ENCODE measurements around the gene RDH13. TPM values are rescaled to one million over a fixed set of nuclear protein-coding genes. Genes with fewer than 3 reads are reported as not detected.
A peak's percentile ranks its signal among the peaks of the same experiment; 100 is the strongest.
"Not testable (repeated sequence)": the region's sequence is repeated elsewhere in the genome, so short reads cannot be mapped to it uniquely, and the experiment has no call there.

The RDH13 gene, protein sequence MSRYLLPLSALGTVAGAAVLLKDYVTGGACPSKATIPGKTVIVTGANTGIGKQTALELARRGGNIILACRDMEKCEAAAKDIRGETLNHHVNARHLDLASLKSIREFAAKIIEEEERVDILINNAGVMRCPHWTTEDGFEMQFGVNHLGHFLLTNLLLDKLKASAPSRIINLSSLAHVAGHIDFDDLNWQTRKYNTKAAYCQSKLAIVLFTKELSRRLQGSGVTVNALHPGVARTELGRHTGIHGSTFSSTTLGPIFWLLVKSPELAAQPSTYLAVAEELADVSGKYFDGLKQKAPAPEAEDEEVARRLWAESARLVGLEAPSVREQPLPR
- total RNA-seq = 10 to 100 TPM; 50.5 to 69.3 TPM
- long read RNA-seq, transcript RDH13-223 (7 exons, 1,931 nt) = major isoform, 42 of 86 reads
- long read RNA-seq, partial matches to known transcripts = 14 of 86 reads
- long read RNA-seq, other reads (novel, unspliced or antisense) = 26 of 86 reads

- peak; percentile 97 to 99 for DNase-seq
- ATAC-seq = peak; percentile 98
Measured at GRCh38 chr19:55062735-55063491, at the start of gene RDH13. Gene RDH13, minus strand, starts transcription at chr19:55063148. Its CDS starts 116 bp downstream, at chr19:55063032.

GRCh38 chr19:55112246-55112776, 49.4 kb upstream of the RDH13 start:
- DNase-seq (no peak), ATAC-seq (no peak)
- intact Hi-C loops (cut with DNase I, micrococcal nuclease) = no loop called here

More at GRCh38 chr19:55062735-55063491, at the start of gene RDH13:
- intact Hi-C loops (cut with DNase I, micrococcal nuclease) = no loop called here

DNA sequence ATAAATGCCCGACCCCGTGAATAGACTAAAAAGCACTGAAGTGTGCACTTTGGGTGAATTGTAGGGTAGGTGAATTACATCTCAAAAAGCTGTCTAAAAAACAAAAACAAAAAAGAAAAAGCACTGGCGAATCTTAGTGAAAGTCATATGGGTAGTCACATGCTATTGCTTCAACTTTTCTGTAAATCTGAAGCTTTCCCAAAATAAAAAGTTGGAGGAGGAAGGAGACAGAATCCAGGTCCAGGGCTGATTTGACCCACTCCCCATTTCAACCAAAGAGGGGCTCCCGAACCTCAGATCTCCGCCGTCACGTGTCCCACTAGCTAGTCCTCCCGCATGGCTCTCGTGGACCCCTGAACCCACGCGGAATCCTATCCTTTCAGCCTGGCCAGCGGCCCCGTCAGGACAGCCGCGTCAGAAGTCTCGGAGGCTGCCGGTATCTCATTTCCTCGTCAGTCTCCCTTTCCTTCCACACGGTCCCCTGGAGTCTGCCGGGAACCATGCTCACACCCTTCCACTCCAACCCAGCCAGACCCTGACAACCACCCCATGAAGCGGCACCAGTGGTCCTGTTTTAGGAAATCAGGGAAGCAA, 48.4 kb upstream of the RDH13 start:
- ATAC-seq = no peak

DNA sequence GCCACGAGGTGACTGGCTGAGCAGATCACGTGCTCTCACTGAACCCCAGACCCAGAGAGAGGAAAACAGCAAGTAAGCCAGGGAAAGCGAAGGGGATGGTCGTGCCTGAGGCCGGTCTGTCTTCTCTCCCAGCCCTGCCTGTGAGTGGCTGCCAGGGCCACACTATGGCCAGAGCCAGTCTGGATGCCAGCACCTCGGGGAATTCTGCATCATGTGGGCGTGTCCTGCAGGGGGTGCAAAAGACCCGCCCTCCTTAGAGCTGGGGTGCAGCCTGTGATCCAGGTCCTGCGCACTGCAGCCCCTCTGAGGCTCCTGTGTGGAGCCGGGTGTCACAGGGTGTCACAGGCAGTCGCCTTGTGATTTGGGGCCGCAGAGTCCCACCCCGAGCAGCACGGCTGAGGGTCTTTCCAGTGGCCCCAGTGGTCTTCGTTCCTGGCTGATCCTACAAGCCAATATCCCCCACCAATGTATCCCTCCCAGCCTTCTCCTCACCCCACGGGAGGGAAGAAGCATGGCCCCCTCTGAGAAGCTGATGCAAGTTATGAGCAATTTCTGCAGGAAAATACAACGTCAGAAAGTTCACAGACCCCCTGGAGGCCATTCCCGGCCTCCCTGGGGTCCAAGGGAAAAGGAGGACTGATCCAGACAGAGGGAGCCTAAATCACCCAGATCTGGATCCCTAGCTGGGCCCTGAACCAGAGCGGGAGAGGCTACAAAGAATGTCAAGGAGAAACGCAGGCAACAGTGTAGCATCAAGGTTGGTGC, 46.8 kb upstream of the RDH13 start:
- no peak for ATAC-seq
- no peak for DNase-seq
- intact Hi-C loops (cut with DNase I, micrococcal nuclease) = no loop called here

More for the DNA sequence above, 48.4 kb upstream of the RDH13 start:
- no peak for DNase-seq
- intact Hi-C loops (cut with DNase I, micrococcal nuclease) = no loop called here

DNA sequence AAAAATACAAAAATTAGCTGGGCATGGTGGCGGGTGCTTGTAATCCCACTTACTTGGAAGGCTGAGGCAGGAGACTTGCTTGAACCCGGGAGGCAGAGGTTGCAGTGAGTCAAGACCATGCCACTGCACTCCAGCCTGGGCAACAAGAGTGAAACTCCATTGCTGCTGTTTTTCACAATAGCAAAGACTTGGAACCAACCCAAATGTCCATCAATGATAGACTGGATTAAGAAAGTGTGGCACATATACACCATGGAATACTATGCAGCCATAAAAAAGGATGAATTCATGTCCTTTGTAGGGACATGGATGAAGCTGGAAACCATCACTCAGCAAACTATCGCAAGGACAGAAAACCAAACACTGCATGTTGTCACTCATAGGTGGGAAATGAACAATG, 44.3 kb upstream of the RDH13 start:
- DNase-seq; ATAC-seq; intact Hi-C loops (cut with DNase I, micrococcal nuclease): not testable (repeated sequence)

- intact Hi-C loops (cut with DNase I, micrococcal nuclease) = no loop called here
- ATAC-seq (no peak), DNase-seq (no peak)
Measured at GRCh38 chr19:55106591-55106990, 43.6 kb upstream of the RDH13 start.

DNA sequence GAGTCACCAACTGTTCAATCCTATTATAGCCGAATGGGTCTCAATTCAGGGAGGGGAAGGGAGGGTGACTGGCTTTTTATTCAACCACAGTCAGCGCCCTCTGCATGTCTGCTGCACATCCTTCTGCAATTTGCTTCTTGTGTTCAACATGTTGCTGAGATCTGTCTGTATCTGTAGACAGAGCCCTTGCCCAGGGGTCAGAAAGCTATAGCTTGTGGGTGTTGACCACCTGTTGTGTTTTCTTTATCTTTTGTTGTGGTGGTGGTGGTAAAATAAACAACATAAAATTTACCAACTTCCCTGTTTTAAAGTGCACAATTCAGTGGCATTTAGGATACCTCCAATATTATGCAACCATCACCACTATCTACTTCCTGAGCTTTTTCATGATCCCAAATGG, 42.3 kb upstream of the RDH13 start:
- intact Hi-C loops (cut with DNase I, micrococcal nuclease) = no loop called here
- DNase-seq (no peak), ATAC-seq (no peak)

- DNase-seq (no peak), ATAC-seq (no peak)
- intact Hi-C loops (cut with DNase I, micrococcal nuclease) = no loop called here
Measured at GRCh38 chr19:55103190-55103589, 40.2 kb upstream of the RDH13 start.

- intact Hi-C loops (cut with DNase I, micrococcal nuclease) = no loop called here
- ATAC-seq (no peak), DNase-seq (no peak)
Measured at GRCh38 chr19:55101261-55101660, 38.3 kb upstream of the RDH13 start.

DNA sequence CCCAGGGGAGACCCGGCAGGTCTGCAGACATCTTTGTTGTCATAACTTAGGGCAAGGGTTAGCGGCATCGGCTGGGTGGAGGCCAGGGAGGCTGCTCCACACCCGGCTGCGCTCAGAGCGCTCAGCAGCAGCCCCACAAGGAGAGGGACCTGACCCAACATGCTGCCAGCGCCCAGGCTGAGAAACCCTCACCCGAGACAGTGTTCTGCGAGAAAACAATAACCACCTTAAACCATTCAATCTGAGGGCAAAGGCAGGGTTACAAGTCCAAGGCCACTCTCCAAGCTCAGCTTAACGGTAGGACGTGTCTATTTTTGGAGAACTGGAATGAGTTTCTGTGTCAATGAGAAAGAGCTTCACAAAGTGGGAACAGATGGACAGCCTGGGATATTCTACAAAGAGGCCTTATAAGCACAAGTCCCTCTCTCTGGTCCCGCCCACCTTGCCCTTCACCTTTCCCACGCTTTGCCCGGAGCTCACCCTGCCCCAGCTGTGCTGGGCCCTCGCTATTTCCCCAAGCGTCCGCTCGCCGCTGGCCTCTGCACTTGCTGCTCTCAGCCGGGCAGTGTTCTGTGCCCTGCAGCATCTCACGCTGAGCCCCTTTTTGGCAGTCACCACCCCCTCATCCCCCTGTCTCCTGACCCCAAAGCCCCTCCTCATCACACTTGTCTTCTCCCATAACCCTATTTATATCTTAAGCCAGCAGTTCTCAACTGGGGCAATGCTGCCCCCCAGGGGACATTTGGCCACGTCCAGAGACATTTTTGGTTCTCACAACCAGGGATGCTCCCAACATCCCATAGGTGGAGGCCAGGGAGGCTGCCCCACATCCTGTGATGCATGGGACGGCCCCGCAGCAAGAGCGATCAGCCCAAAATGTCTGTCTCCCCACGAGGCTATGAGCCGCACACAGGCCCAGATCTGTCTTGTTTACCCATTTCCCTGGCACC, 36.9 kb upstream of the RDH13 start:
- DNase-seq (no peak), ATAC-seq (no peak)
- intact Hi-C loops (cut with DNase I, micrococcal nuclease) = no loop called here

DNA sequence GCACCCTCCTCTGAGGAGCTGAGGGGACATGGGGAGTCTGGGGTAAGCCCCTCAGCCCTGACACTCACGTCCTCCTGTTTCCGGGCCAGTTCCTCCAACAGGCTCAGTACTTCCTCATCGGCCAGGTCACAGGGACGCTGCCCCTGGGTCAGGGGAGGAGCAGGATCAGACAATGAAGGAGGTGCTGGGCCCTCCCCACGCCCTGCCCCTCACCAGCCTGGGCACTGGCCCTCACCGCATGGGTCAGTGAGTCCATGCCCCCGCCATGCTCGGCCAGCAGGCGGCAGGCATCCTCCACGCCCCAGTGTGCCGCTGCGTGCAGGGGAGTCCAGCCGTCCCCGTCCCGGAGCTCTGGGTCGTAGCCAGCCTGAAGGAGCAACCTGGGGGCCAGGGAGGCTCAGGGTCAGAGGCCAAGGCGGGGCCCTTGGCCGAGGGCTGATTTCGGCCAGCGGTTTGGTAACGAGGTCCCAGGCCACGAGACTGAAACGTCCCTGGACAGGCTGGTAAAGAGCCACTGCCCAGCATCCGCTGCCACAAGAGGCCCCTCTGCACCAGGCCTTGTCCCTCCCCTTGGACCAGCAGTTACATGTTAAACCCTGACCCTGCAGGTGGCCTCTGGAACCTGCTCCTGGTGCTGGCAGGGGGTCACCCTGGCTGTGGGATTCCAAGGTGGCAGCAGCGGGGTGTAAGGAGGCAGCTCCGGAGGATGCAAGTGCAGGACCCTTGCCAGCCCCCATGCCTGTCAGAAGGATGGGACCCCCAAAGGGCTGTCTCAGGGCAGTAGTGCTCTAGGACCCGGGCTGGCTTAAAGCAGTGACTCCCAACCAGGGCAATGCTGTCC, 36.0 kb upstream of the RDH13 start:
- DNase-seq (no peak), ATAC-seq (peak; percentile 7)
- intact Hi-C loops (cut with DNase I, micrococcal nuclease) = no loop called here

DNA sequence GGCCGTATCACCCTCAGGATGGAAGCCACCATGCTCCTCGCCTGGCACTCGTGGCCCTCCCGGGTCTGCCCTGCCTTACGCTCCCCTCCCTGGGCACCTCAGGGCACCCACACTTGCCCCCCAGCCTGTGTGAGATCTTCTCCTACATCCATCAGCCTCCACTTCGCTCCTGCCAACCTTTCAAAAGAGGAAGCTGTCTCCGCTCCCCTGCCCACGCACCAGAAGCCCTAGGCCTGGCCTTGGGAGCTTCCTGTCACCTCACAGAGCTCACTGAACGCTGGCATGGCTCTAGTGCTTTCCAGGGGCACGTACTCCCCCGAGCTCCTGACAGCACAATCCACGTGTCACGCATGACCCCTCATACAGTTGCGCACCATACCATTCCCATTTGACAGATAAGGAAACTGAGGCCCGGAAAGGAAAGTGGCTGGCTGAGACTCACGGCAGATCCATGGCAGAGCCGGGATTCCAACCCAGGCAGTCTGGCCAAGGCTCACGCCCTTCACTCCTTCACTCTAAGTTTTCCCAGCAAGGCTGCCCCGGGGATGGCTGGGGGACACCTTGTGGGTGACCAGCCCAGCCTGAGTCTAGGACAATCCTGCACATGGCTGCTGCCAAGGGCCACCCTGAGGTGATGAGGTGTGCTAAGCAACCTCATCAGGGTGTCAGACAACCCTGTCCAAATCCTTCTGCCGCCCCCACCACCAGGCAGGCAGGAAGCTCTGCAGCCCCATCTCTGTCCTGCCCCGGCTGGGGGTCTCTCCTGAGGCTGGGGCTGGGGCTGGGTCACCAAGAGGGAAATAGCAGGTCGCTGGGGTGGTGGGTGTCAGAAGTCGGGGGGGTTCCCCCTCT, 35.1 kb upstream of the RDH13 start:
- ATAC-seq = no peak
- DNase-seq = no peak
- intact Hi-C loops (cut with DNase I, micrococcal nuclease) = no loop called here

GRCh38 chr19:55096061-55096701, 33.2 kb upstream of the RDH13 start:
- intact Hi-C loops (cut with DNase I, micrococcal nuclease) = no loop called here
- ATAC-seq = no peak
- DNase-seq = no peak

DNA sequence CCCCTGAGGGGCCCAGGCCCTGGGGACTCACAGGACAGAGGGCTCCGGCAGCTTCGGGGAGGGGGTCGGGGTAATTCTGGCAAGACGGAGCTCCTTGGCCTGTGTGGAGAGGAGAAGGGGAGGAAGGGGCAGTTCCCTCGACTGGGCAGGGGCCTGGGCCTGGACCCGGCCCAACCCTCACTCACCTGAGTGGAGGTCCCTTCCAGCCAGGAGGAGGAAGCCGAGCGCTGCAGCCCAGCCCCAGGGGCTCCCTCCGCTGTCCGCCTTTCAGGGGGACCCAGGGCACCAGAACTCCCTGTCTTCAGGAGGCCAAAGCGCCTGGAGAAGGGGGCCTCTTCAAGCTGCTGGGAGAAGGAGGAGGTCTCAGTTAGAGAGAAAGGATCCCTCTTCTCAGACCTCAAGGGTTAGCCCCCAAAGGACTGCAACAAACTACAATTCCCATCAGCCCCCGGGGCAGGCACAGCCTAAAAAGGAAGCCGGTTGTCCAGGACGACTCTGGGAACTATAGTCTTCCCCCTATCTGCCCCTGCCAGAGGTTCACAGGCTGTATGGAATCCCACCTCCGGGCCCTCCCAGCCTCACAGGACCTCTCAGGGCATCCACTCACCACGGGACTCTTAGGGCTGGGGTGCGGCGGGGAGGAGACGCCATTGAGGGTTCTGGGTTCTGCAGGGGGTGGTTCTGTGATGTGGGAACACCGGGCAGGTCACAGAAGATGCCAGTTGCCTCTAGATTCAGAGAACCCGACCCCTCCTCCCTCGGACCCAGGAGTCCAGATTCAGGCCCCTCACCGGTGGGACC, 32.5 kb upstream of the RDH13 start:
- intact Hi-C loops (cut with DNase I, micrococcal nuclease) = no loop called here
- ATAC-seq (no peak), DNase-seq (no peak)

All from left colon (tissue), 2 donors.